Panc1 (cell line): ENCODE data around the gene PHF21A.

Experiments
- CTCF ChIP-seq: fragments of 450-650 bp; IDR thresholded peaks from 2 replicates; pipeline ENCODE4 v1.5.1; 2017; ENCODE audit warnings: mild to moderate bottlenecking
- POLR2AphosphoS5 ChIP-seq: IDR thresholded peaks from 2 replicates; pipeline ENCODE4 v1.6.1; 2012; ENCODE audit warnings: mild to moderate bottlenecking, low read depth, low read length, moderate library complexity
- REST ChIP-seq, 2 experiments: IDR thresholded peaks; 2 replicates each; pipeline ENCODE4 v1.6.1; 2011 to 2012; ENCODE audit warnings: low read depth in 2 of 2, control low read depth in 1 of 2, low read length in 1 of 2, mild to moderate bottlenecking in 1 of 2, moderate library complexity in 1 of 2; ENCODE audit not compliant: insufficient read depth in 1 of 2
- SIN3A ChIP-seq: IDR thresholded peaks from 2 replicates; pipeline ENCODE4 v1.6.1; 2012; ENCODE audit warnings: low read depth, mild to moderate bottlenecking, low read length, moderate library complexity, borderline replicate concordance; ENCODE audit not compliant: insufficient read depth
- TCF7L2 ChIP-seq: IDR thresholded peaks from 2 replicates; pipeline ENCODE4 v1.6.1; 2011; ENCODE audit warnings: mild to moderate bottlenecking, low read depth, low read length, inconsistent platforms

- no peak for TF ChIP-seq CTCF
- no peak for TF ChIP-seq POLR2AphosphoS5
- no peak for TF ChIP-seq SIN3A
- no peak for TF ChIP-seq REST (IDR thresholded peaks at IDR 0.05; ENCODE audit: insufficient read depth in 1 of 2, low read depth in 2 of 2, low read length in 1 of 2)
- TF ChIP-seq TCF7L2 = no peak
Measured at GRCh38 chr11:46105926-46106325, 15.3 kb downstream of the PHF21A start.
